H1 (cell line): ENCODE data around the gene KBTBD2. TPM values are rescaled to one million over a fixed set of nuclear protein-coding genes. Genes with fewer than 3 reads are reported as not detected.
"Not testable (repeated sequence)": the region's sequence is repeated elsewhere in the genome, so short reads cannot be mapped to it uniquely, and the experiment has no call there.

Experiments
- CTCF ChIA-PET: fragments of 300-600 bp; sonication (Branson Sonifier 250); formaldehyde crosslinking; loops from one replicate; lab custom pipeline; 2021; ENCODE audit not compliant: partially characterized antibody; lab: Charles Lee
- POLR2A ChIA-PET: fragments of 300-600 bp; sonication (Branson Sonifier 250); formaldehyde crosslinking; loops from one replicate; lab custom pipeline; 2021; ENCODE audit warnings: inconsistent platforms; ENCODE audit not compliant: partially characterized antibody; lab: Charles Lee
- DNase-seq, 2 experiments: peaks; one replicate each; pipeline versions ENCODE4 v3.0.0 to v3.0.0-alpha.2; 2010 to 2022; ENCODE audit warnings: low spot score in 2 of 2, low read depth in 1 of 2, mixed read lengths in 1 of 2
- FAIRE-seq: peaks from 2 replicates; lab custom pipeline; 2011; peaks lifted over from hg19 to GRCh38; lab: Jason Lieb, UNC
- H2AFZ ChIP-seq: 2 replicates; pipeline ENCODE4 v1.8.1; 2012; ENCODE audit warnings: low read length, inconsistent platforms
- H2AK5ac ChIP-seq: 2 replicates; pipeline ENCODE4 v1.6.1; 2013; ENCODE audit warnings: low read depth, low read length
- H2BK120ac ChIP-seq: replicated peaks from 2 replicates; pipeline ENCODE3; 2013; ENCODE audit warnings: low read depth, low read length, inconsistent platforms
- H2BK12ac ChIP-seq: 2 replicates; pipeline ENCODE4 v1.6.1; 2013; ENCODE audit warnings: low read depth, low read length
- H2BK15ac ChIP-seq: 2 replicates; pipeline ENCODE4 v1.6.1; 2013; ENCODE audit warnings: low read length
- H2BK20ac ChIP-seq: 2 replicates; pipeline ENCODE4 v1.6.1; 2013; ENCODE audit warnings: low read length
- H2BK5ac ChIP-seq: 2 replicates; pipeline ENCODE4 v1.6.1; 2013; ENCODE audit warnings: low read depth, low read length
- H3K14ac ChIP-seq: 2 replicates; pipeline ENCODE4 v1.6.1; 2013; ENCODE audit warnings: inconsistent platforms; ENCODE audit not compliant: insufficient read length
- H3K18ac ChIP-seq: 2 replicates; pipeline ENCODE4 v1.6.1; 2013; ENCODE audit warnings: low read length; ENCODE audit errors: extremely low read depth
- H3K23ac ChIP-seq: 2 replicates; pipeline ENCODE4 v1.6.1; 2013; ENCODE audit warnings: inconsistent platforms; ENCODE audit not compliant: insufficient read length
- H3K23me2 ChIP-seq: 2 replicates; pipeline ENCODE4 v1.6.1; 2013; ENCODE audit warnings: low read depth, low read length
- H3K27ac ChIP-seq: 2 replicates; pipeline ENCODE4 v1.6.1; 2011; ENCODE audit warnings: low read depth, low read length, inconsistent platforms
- H3K27me3 ChIP-seq, 4 experiments: replicated peaks in 1 of 4; 1 replicate in 1 of 4; 2 replicates in 3 of 4; pipeline versions ENCODE4 v1.6.1 to v1.8.1; 2011 to 2013; ENCODE audit warnings: low read length in 3 of 4, mild to moderate bottlenecking in 3 of 4, inconsistent platforms in 2 of 4, mixed read lengths in 2 of 4, moderate library complexity in 1 of 4; ENCODE audit not compliant: control insufficient read depth in 3 of 4, insufficient read depth in 3 of 4; ENCODE audit errors: extremely low read depth in 1 of 4
- H3K36me3 ChIP-seq, 4 experiments: 2 replicates each; pipeline versions ENCODE4 v1.6.1 to v1.8.1; 2011 to 2013; ENCODE audit warnings: mild to moderate bottlenecking in 4 of 4, low read length in 3 of 4, moderate library complexity in 2 of 4, control low read depth in 1 of 4, inconsistent platforms in 1 of 4; ENCODE audit not compliant: insufficient read depth in 4 of 4, control insufficient read depth in 2 of 4
- H3K4ac ChIP-seq: replicated peaks from 2 replicates; pipeline ENCODE3; 2013; ENCODE audit warnings: low read length, low read depth, mixed read lengths, inconsistent platforms; ENCODE audit not compliant: insufficient read length
- H3K4me1 ChIP-seq, 4 experiments: replicated peaks in 1 of 4; 1 replicate in 1 of 4; 2 replicates in 3 of 4; pipeline versions ENCODE4 v1.6.1 to v1.8.1; 2011 to 2013; ENCODE audit warnings: low read length in 3 of 4, inconsistent platforms in 2 of 4, mixed read lengths in 1 of 4; ENCODE audit not compliant: insufficient read depth in 4 of 4, control insufficient read depth in 3 of 4
- H3K4me2 ChIP-seq, 2 experiments: 2 replicates each; pipeline versions ENCODE4 v1.6.1 to v1.8.1; 2011 to 2013; ENCODE audit warnings: low read depth in 2 of 2, low read length in 2 of 2, control low read depth in 1 of 2, inconsistent platforms in 1 of 2, mild to moderate bottlenecking in 1 of 2; ENCODE audit not compliant: insufficient read depth in 1 of 2
- H3K4me3 ChIP-seq, 4 experiments: fragments of 200-600, 300-600 bp in 1 of 4; sonication (generic), shearing (Covaris generic), sonication (Bioruptor Twin) in 1 of 4; 2 replicates each; pipeline versions ENCODE4 v1.5.1 to v1.8.1; 2011 to 2016; ENCODE audit warnings: low read length in 4 of 4, low read depth in 3 of 4, control low read depth in 2 of 4, inconsistent platforms in 2 of 4, mild to moderate bottlenecking in 2 of 4, mixed read lengths in 1 of 4, moderate library complexity in 1 of 4; ENCODE audit not compliant: insufficient read depth in 2 of 4; ENCODE audit errors: extremely low read depth in 1 of 4
- H3K56ac ChIP-seq: replicated peaks from 2 replicates; pipeline ENCODE3; 2013; ENCODE audit warnings: low read depth, mild to moderate bottlenecking, mixed read lengths, low read length, inconsistent platforms; ENCODE audit not compliant: insufficient read length
- H3K79me1 ChIP-seq: 2 replicates; pipeline ENCODE4 v1.6.1; 2013; ENCODE audit warnings: low read depth, low read length, control low read depth
- H3K79me2 ChIP-seq, 2 experiments: 2 replicates each; pipeline versions ENCODE4 v1.6.1 to v1.8.1; 2012 to 2013; ENCODE audit warnings: low read length in 2 of 2, mild to moderate bottlenecking in 2 of 2, inconsistent platforms in 1 of 2; ENCODE audit not compliant: insufficient read depth in 2 of 2, control insufficient read depth in 1 of 2
- H3K9ac ChIP-seq, 4 experiments: replicated peaks in 1 of 4; 1 replicate in 1 of 4; 2 replicates in 3 of 4; pipeline versions ENCODE4 v1.6.1 to v1.8.1; 2011 to 2013; ENCODE audit warnings: low read depth in 3 of 4, low read length in 3 of 4, control low read depth in 2 of 4, mild to moderate bottlenecking in 2 of 4, moderate library complexity in 2 of 4, inconsistent platforms in 1 of 4; ENCODE audit errors: extremely low read depth in 1 of 4
- H3K9me3 ChIP-seq, 2 experiments: 2 replicates each; pipeline versions ENCODE4 v1.6.1 to v1.8.1; 2012 to 2013; ENCODE audit warnings: mild to moderate bottlenecking in 2 of 2, moderate library complexity in 2 of 2, control low read depth in 1 of 2, inconsistent platforms in 1 of 2, low read depth in 1 of 2, low read length in 1 of 2, mixed read lengths in 1 of 2; ENCODE audit not compliant: insufficient read depth in 2 of 2
- H4K20me1 ChIP-seq, 2 experiments: replicated peaks in 1 of 2; 2 replicates each; pipeline versions ENCODE3 to v1.8.1; 2011 to 2013; ENCODE audit warnings: inconsistent platforms in 2 of 2, low read length in 2 of 2, mild to moderate bottlenecking in 1 of 2; ENCODE audit not compliant: insufficient read depth in 2 of 2, control insufficient read depth in 1 of 2
- H4K5ac ChIP-seq: 2 replicates; pipeline ENCODE4 v1.6.1; 2013; ENCODE audit warnings: low read length, low read depth, mixed read lengths, inconsistent platforms; ENCODE audit not compliant: insufficient read length
- H4K8ac ChIP-seq: 2 replicates; pipeline ENCODE4 v1.8.0; 2013; ENCODE audit warnings: mild to moderate bottlenecking, moderate library complexity, low read length, inconsistent platforms; ENCODE audit not compliant: insufficient read depth; ENCODE audit errors: extremely low read depth
- H4K91ac ChIP-seq: replicated peaks from 2 replicates; pipeline ENCODE3; 2013; ENCODE audit warnings: low read length, mixed read lengths, inconsistent platforms; ENCODE audit not compliant: insufficient read length
- PHF8 ChIP-seq: fragments of 200-600 bp; sonication (generic); conservative IDR thresholded peaks from 2 replicates; pipeline ENCODE4 v1.7.1; 2012; ENCODE audit warnings: low read depth, mild to moderate bottlenecking, inconsistent platforms, low read length, moderate library complexity
- WGBS, 2 experiments: shearing (Covaris generic) in 1 of 2; methylation state at CpG; one replicate each; pipeline versions ENCODE4 v1.1.6 to v1.1.7; 2013 to 2015; ENCODE audit warnings: low lambda C conversion rate in 2 of 2, mixed read lengths in 2 of 2, inconsistent platforms in 1 of 2, low coverage in 1 of 2, missing lambda C conversion rate in 1 of 2; ENCODE audit not compliant: insufficient replicate concordance in 2 of 2, insufficient coverage in 1 of 2, insufficient read length in 1 of 2; ENCODE audit errors: extremely low coverage in 1 of 2, missing lambda C conversion rate in 1 of 2; 5-methylcytosine and 5-hydroxymethylcytosine counted together
- polyA plus RNA-seq, 7 experiments: library from polyadenylated mRNA; depleted of rRNA in 3 of 7; stranded (reverse) in 5 of 7; unstranded in 2 of 7; fragments of >200 nt in 5 of 7; fragments of 200-250 nt in 2 of 7; gene quantifications; 1 replicate in 5 of 7; 2 replicates in 1 of 7; 4 replicates in 1 of 7; pipeline versions ENCODE4 v1.2.1 to v1.2.3, GENCODE V29; 2011 to 2013; ENCODE audit warnings: missing spikeins in 2 of 7, mixed read lengths in 2 of 7
- total RNA-seq: library from RNA; stranded (reverse); fragmentation: NEBNext Ultra II Directional; extraction: Animal tissue kit (Norgen Biotek cat#: 25700); gene quantifications from 2 replicates; pipeline ENCODE4 v1.2.1, GENCODE V29; 2021
- TF ChIP-seq, protein P1 (sequence below): IDR thresholded peaks from 2 replicates; pipeline ENCODE4 v1.6.1; 2011; ENCODE audit warnings: low read length, improper control_type of control experiment

KBTBD2 gene
- total and polyA plus RNA-seq, 2 of the 8 experiments (the other 6 are each of a cell fraction or from before 2014, with no cell fraction given): 13.1 to 25.7 TPM

DNA sequence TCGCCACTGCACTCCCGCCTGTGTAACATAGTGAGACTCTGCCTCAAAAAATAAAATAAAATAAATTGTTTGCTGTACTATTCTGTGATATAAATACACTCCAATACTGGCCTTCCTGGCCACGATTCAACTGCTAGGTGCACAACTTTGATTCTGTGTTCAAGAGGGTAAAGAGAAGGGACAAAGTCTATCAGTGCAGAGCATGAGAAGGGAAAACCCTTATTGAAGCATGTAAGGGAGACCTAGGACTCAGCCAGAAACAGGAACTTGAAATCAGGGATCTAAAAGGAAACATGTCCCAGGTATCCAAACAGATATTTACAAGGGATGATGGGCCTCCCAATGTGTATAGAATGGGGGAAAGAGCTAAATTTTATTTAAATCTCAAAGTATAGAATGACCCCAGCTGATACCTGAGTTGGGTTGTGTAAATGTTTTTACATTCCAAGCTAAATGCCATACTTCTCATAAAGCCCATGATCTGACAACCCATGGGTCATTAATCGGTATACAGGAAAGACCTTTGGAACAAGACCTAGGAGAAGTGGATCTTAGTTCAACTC, 9.0 kb upstream of the KBTBD2 start (continued):
- TF ChIP-seq, protein P1, sequence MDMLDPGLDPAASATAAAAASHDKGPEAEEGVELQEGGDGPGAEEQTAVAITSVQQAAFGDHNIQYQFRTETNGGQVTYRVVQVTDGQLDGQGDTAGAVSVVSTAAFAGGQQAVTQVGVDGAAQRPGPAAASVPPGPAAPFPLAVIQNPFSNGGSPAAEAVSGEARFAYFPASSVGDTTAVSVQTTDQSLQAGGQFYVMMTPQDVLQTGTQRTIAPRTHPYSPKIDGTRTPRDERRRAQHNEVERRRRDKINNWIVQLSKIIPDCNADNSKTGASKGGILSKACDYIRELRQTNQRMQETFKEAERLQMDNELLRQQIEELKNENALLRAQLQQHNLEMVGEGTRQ: no peak
- no peak for TF ChIP-seq PHF8

DNA sequence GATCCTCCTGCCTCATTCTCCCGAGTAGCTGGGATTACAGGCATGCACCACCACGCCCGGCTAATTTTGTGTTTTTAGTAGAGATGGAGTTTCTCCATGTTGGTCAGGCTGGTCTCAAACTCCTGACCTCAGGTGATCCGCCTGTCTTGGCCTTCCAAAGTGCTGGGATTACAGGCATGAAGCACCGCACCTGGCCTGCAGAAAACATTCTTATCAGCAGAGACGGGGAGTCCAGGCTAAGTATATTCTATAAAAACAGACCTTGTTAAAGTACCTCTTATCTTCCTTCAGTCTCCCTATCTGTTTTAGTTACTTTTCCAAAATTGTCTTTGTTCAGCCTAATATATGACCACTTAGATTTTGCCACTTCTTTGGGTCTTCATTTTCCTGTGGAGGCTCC, 5.8 kb upstream of the KBTBD2 start:
- H4K91ac ChIP-seq, H3K9me3 ChIP-seq, POLR2A ChIA-PET, H3K18ac ChIP-seq, H3K4me1 ChIP-seq, H3K4me2 ChIP-seq, H3K4me3 ChIP-seq, DNase-seq, H2AK5ac ChIP-seq, H2BK20ac ChIP-seq, H3K27ac ChIP-seq, H4K8ac ChIP-seq, H4K20me1 ChIP-seq, H3K79me2 ChIP-seq, H2BK12ac ChIP-seq, H3K4ac ChIP-seq, H3K23ac ChIP-seq, H3K9ac ChIP-seq, H2BK120ac ChIP-seq, H3K79me1 ChIP-seq, H3K36me3 ChIP-seq, H2AFZ ChIP-seq, H3K27me3 ChIP-seq, H3K23me2 ChIP-seq, H3K56ac ChIP-seq, H3K14ac ChIP-seq, FAIRE-seq, H4K5ac ChIP-seq, H2BK5ac ChIP-seq, H2BK15ac ChIP-seq: not testable (repeated sequence)
- CTCF ChIA-PET: interaction anchor here (0.7 kb wide), 1 partner anchor 10 kb away, joined by 3 read pairs; no protein-coding TSS in a partner anchor
- WGBS, 2 experiments: 89% methylated on average over 6 of the region's 6 CpGs; no CpG with 5 or more reads in 1 of the 2 experiments
